ENCODE results near the gene CPOX. TPM values are rescaled to one million over a fixed set of nuclear protein-coding genes. Genes with fewer than 3 reads are reported as not detected.

Gene CPOX
- total and polyA plus RNA-seq, 10 of the 15 experiments (the other 5 are each of a cell fraction or from before 2014, with no cell fraction given), result 40.7 to 72.6 (median 64.5) TPM

GRCh38 chr3:98545940-98546339, 47.5 kb downstream of the CPOX start:
- no TSS peak for BruUV-seq (replicated peaks)
- H3K79me2 ChIP-seq (ENCODE audit: control insufficient read depth, insufficient read depth, low read length), result peaks cover 97% of the 10 kb centered on the region
- no peaks in the 10 kb centered on the region for H3K9me3 ChIP-seq (replicated peaks; ENCODE audit: control insufficient read depth, insufficient read depth, low read length)
- H3K27me3 ChIP-seq (replicated peaks in 1 of 2; ENCODE audit: control insufficient read depth in 2 of 2, insufficient read depth in 2 of 2, low read length in 1 of 2), result no peaks in the 10 kb centered on the region
- peak overlapping the region; percentile 71 for H3K4me2 ChIP-seq (ENCODE audit: control insufficient read depth, insufficient read depth)
- peaks cover 39% of the 10 kb centered on the region; the same call in 1 of the 2 replicates for H3K4me1 ChIP-seq (ENCODE audit: control insufficient read depth, insufficient read depth, low read length)
- DNase-seq (ENCODE audit: low read depth, low spot score) (no peak), FAIRE-seq (peak; percentile 41), ATAC-seq (peak; percentile 49)
- SMC1A ChIA-PET (ENCODE audit: uncharacterized antibody, unreplicated experiment), result interaction anchor here (0.9 to 23.6 kb wide), 10 partner anchors 8 to 196 kb away, joined by 3 to 603 read pairs (median 6); partner anchors contain the start of genes CPOX and GPR15
- WGBS (ENCODE audit: insufficient coverage, insufficient replicate concordance, low lambda C conversion rate, missing lambda C conversion rate), result 5% methylated on average over 5 of the region's 5 CpGs
- CTCF ChIA-PET, result interaction anchor here (0.9 to 3.5 kb wide), 6 partner anchors 9 to 506 kb away, joined by 3 to 21 read pairs (median 6); partner anchors contain the start of gene GPR15
- H3K27ac ChIP-seq (ENCODE audit: control insufficient read depth, insufficient read depth), result peak overlapping the region; percentile 63
- in situ Hi-C loops (cut with MboI), result no loop called here
- TF ChIP-seq FOXM1 (IDR thresholded peaks at IDR 0.05; ENCODE audit: low read depth, low read length) (0 out of 2 replicates have a peak, but pooled peaks have one; percentile 35), NR2F1 (conservative IDR thresholded peaks at IDR 0.05) (no peak), ETV6 (conservative IDR thresholded peaks at IDR 0.05 in 1 of 2, IDR thresholded peaks at IDR 0.05 in 1 of 2; ENCODE audit: borderline replicate concordance in 1 of 2, low read depth in 1 of 2) (0 out of 4 replicates have a peak, but pooled peaks of 1 of the 2 experiments have one; percentile 16), PML (IDR thresholded peaks at IDR 0.05; ENCODE audit: low read length) (peak; percentile 23; the same call in 1 of the 2 replicates)
- no peaks in the 10 kb centered on the region for H4K20me1 ChIP-seq (ENCODE audit: control insufficient read depth, insufficient read depth)
- H3K4me3 ChIP-seq, result peak overlapping the region; percentile 72
- no peak overlapping the region for H2AFZ ChIP-seq (ENCODE audit: control insufficient read depth, low read depth, low read length)
- H3K9ac ChIP-seq (ENCODE audit: control insufficient read depth, insufficient read depth, low read length), result peak overlapping the region; percentile 32
- POLR2A ChIA-PET, result interaction anchor here (0.9 to 23.2 kb wide), 8 partner anchors 9 to 23 kb away, joined by 3 to 350 read pairs (median 3); partner anchors contain the start of genes CLDND1 and GPR15
- RAD21 ChIA-PET (ENCODE audit: unreplicated experiment), result interaction anchor here (0.6 to 7.3 kb wide), 13 partner anchors 9 to 28 kb away, joined by 3 to 104 read pairs (median 4); partner anchors contain the start of genes CLDND1 and GPR15
- no peaks in the 10 kb centered on the region; a peak in 1 of 4 replicates for H3K36me3 ChIP-seq (ENCODE audit: control insufficient read depth in 2 of 2, insufficient read depth in 2 of 2, low read length in 1 of 2)
- intact Hi-C loops (cut with micrococcal nuclease; ENCODE audit: unreplicated experiment), result no loop called here

GRCh38 chr3:98542623-98543022, 50.8 kb downstream of the CPOX start:
- intact Hi-C loops (cut with micrococcal nuclease; ENCODE audit: unreplicated experiment) (no loop called here), in situ Hi-C loops (cut with MboI) (no loop called here)
- no peak for ATAC-seq
- no peak for FAIRE-seq
- Histone ChIP-seq H3K9me3 (replicated peaks; ENCODE audit: control insufficient read depth, insufficient read depth, low read length) (no peaks in the 10 kb centered on the region), H3K4me2 (ENCODE audit: control insufficient read depth, insufficient read depth) (peak overlapping the region; percentile 0; the same call in 1 of the 2 replicates), H3K27me3 (replicated peaks in 1 of 2; ENCODE audit: control insufficient read depth in 2 of 2, insufficient read depth in 2 of 2, low read length in 1 of 2) (no peaks in the 10 kb centered on the region), H3K4me3 (no peak overlapping the region; the same call in 1 of the 2 replicates), H3K27ac (ENCODE audit: control insufficient read depth, insufficient read depth) (peak overlapping the region; percentile 65), H3K9ac (ENCODE audit: control insufficient read depth, insufficient read depth, low read length) (0 out of 2 replicates have a peak overlapping the region, but pooled peaks have one; percentile 13), H3K79me2 (ENCODE audit: control insufficient read depth, insufficient read depth, low read length) (peaks cover 92% of the 10 kb centered on the region), H2AFZ (ENCODE audit: control insufficient read depth, low read depth, low read length) (no peak overlapping the region), H4K20me1 (ENCODE audit: control insufficient read depth, insufficient read depth) (no peaks in the 10 kb centered on the region), H3K4me1 (ENCODE audit: control insufficient read depth, insufficient read depth, low read length) (peaks cover 32% of the 10 kb centered on the region; the same call in 1 of the 2 replicates), H3K36me3 (ENCODE audit: control insufficient read depth in 2 of 2, insufficient read depth in 2 of 2, low read length in 1 of 2) (no peaks in the 10 kb centered on the region; a peak in 1 of 4 replicates)
- SMC1A ChIA-PET (ENCODE audit: uncharacterized antibody, unreplicated experiment), result interaction anchor here (1.3 to 13.1 kb wide), 3 partner anchors 14 to 29 kb away, joined by 3 to 603 read pairs (median 5); partner anchors contain the start of gene CLDND1
- DNase-seq (ENCODE audit: low read depth, low spot score), result no peak
- RAD21 ChIA-PET (ENCODE audit: unreplicated experiment), result interaction anchor here (1.1 to 13.1 kb wide), 4 partner anchors 10 to 30 kb away, joined by 3 to 511 read pairs (median 7); partner anchors contain the start of gene GPR15
- POLR2A ChIA-PET, result interaction anchor here (11.8 kb wide), 1 partner anchor 14 kb away, joined by 350 read pairs; no protein-coding TSS in a partner anchor
- TSS peak; percentile 9 for BruUV-seq (replicated peaks)
- WGBS (ENCODE audit: insufficient coverage, insufficient replicate concordance, low lambda C conversion rate, missing lambda C conversion rate), result 95% methylated on average over 1 of the region's 1 CpG
- CTCF ChIA-PET, result no interaction called here
- TF ChIP-seq GATAD2B (conservative IDR thresholded peaks at IDR 0.05; ENCODE audit: low read depth) (no peak), ZNF592 (IDR thresholded peaks at IDR 0.05) (no peak), TCF3 (IDR thresholded peaks at IDR 0.05; ENCODE audit: borderline replicate concordance, insufficient read depth, low read depth, low read length) (no peak)

Measured in GM12878 (cell line).